PC-9 (cell line): ENCODE results near the gene HHAT. TPM values are rescaled to one million over a fixed set of nuclear protein-coding genes. Genes with fewer than 3 reads are reported as not detected.

Source experiments
- BruUV-seq: library from RNA; stranded (reverse); fragments of 400-500 nt; replicated peaks from 2 replicates; lab custom pipeline; 2021; lab: Mats Ljungman, UMichigan
- CTCF ChIA-PET: fragments of 300-600 bp; sonication (Branson Sonifier 250); formaldehyde crosslinking; loops from one replicate; lab custom pipeline; 2022; ENCODE audit warnings: antibody characterized with exemption; lab: Charles Lee
- POLR2A ChIA-PET: fragments of 300-600 bp; sonication (Branson Sonifier 250); formaldehyde crosslinking; loops from one replicate; lab custom pipeline; 2022; ENCODE audit warnings: antibody characterized with exemption; ENCODE audit not compliant: unreplicated experiment; lab: Charles Lee
- DNase-seq, 2 experiments: peaks; one replicate each; pipeline versions ENCODE4 v3.0.0 to v3.0.0-alpha.2; 2015 to 2022; ENCODE audit warnings: mixed read lengths in 1 of 2
- H2AFZ ChIP-seq: fragments of 200-600 bp; sonication (generic); 2 replicates; pipeline ENCODE4 v1.8.1; 2017; ENCODE audit warnings: antibody characterized with exemption
- H3F3A ChIP-seq: fragments of 200-600 bp; sonication (generic); 2 replicates; pipeline ENCODE4 v1.8.1; 2017; ENCODE audit warnings: antibody characterized with exemption, mild to moderate bottlenecking, low read depth; ENCODE audit not compliant: insufficient read depth
- H3K27ac ChIP-seq: fragments of 200-600 bp; sonication (generic); 2 replicates; pipeline ENCODE4 v1.6.1; 2016; ENCODE audit warnings: mixed run types
- H3K27me3 ChIP-seq: fragments of 200-600 bp; sonication (generic); 2 replicates; pipeline ENCODE4 v1.6.1; 2016; ENCODE audit warnings: low read depth, mixed run types; ENCODE audit not compliant: insufficient read depth
- H3K36me3 ChIP-seq: fragments of 200-600 bp; sonication (generic); 2 replicates; pipeline ENCODE4 v1.6.1; 2016; ENCODE audit warnings: low read depth, mixed run types
- H3K4me1 ChIP-seq: fragments of 200-600 bp; sonication (generic); replicated peaks from 2 replicates; pipeline ENCODE4 v1.6.1; 2016; ENCODE audit warnings: mixed run types; ENCODE audit not compliant: insufficient read depth
- H3K4me2 ChIP-seq: fragments of 200-600 bp; sonication (generic); 2 replicates; pipeline ENCODE4 v1.6.1; 2017; ENCODE audit warnings: mixed run types
- H3K4me3 ChIP-seq: fragments of 200-600 bp; sonication (generic); 2 replicates; pipeline ENCODE4 v1.6.1; 2016; ENCODE audit warnings: mixed run types
- H3K79me2 ChIP-seq: fragments of 200-600 bp; sonication (generic); 2 replicates; pipeline ENCODE4 v1.6.1; 2017; ENCODE audit warnings: low read depth, mixed run types
- H3K9me2 ChIP-seq: fragments of 200-600 bp; sonication (generic); 2 replicates; pipeline ENCODE4 v1.8.1; 2017; ENCODE audit warnings: mild to moderate bottlenecking; ENCODE audit not compliant: insufficient read depth
- H3K9me3 ChIP-seq: fragments of 200-600 bp; sonication (generic); 2 replicates; pipeline ENCODE4 v1.8.1; 2016; ENCODE audit warnings: low read depth; ENCODE audit not compliant: insufficient read depth
- H4K20me1 ChIP-seq: fragments of 200-600 bp; sonication (generic); 2 replicates; pipeline ENCODE4 v1.8.1; 2017; ENCODE audit not compliant: insufficient read depth
- CTCF ChIP-seq: fragments of 200-600 bp; sonication (generic); conservative IDR thresholded peaks from 2 replicates; pipeline ENCODE4 v1.6.1; 2017; ENCODE audit warnings: mixed run types, antibody characterized with exemption, mild to moderate bottlenecking, moderate library complexity
- EZH2 ChIP-seq: fragments of 200-600 bp; sonication (generic); IDR thresholded peaks from 2 replicates; pipeline ENCODE4 v1.8.0; 2017; ENCODE audit warnings: antibody characterized with exemption, low read depth
- intact Hi-C: fragments of 100-400 bp; cut with micrococcal nuclease; formaldehyde crosslinking; loops from one replicate; pipeline ENCODE4 v1.10.0; 2022; ENCODE audit not compliant: unreplicated experiment
- total RNA-seq: library from RNA; stranded (reverse); gene quantifications from 2 replicates; pipeline ENCODE4 v1.2.3, GENCODE V29; 2021

The HHAT gene
- total RNA-seq, 1 experiment from 2014 or later, result 5.3 TPM

GRCh38 chr1:210367566-210367965 lies 38.9 kb downstream of the HHAT start:
- peak overlapping the region; percentile 44 for H3K4me2 ChIP-seq
- POLR2A ChIA-PET, result interaction anchor here (0.8 kb wide), 1 partner anchor 26 kb away, joined by 4 read pairs; no protein-coding TSS in a partner anchor

GRCh38 chr1:210369425-210369824 lies 40.7 kb downstream of the HHAT start:
- no peaks in the 10 kb centered on the region for H3K9me2 ChIP-seq
- TF ChIP-seq EZH2 (no peak), CTCF (no peak)
- ChIA-PET POLR2A (interaction anchor here (0.7 kb wide), 1 partner anchor 11 kb away, joined by 11 read pairs; no protein-coding TSS in a partner anchor), CTCF (interaction anchor here (0.5 to 0.6 kb wide), 3 partner anchors 128 to 432 kb away, joined by 3 to 5 read pairs (median 4); no protein-coding TSS in a partner anchor)
- no peak overlapping the region for H3K4me2 ChIP-seq
- H3K9me3 ChIP-seq, result no peaks in the 10 kb centered on the region
- no TSS peak for BruUV-seq
- H4K20me1 ChIP-seq, result no peaks in the 10 kb centered on the region
- peaks cover 35% of the 10 kb centered on the region for H3F3A ChIP-seq
- no peak for DNase-seq
- H2AFZ ChIP-seq, result no peak overlapping the region
- no peak overlapping the region for H3K27ac ChIP-seq
- peaks cover 37% of the 10 kb centered on the region for H3K4me1 ChIP-seq
- intact Hi-C loops, result no loop called here
- H3K36me3 ChIP-seq, result no peaks in the 10 kb centered on the region
- H3K79me2 ChIP-seq, result no peaks in the 10 kb centered on the region
- H3K4me3 ChIP-seq, result no peak overlapping the region
- H3K27me3 ChIP-seq, result no peaks in the 10 kb centered on the region

More at GRCh38 chr1:210367566-210367965, 38.9 kb downstream of the HHAT start:
- no peaks in the 10 kb centered on the region for H4K20me1 ChIP-seq
- H3K9me3 ChIP-seq, result no peaks in the 10 kb centered on the region
- no peak overlapping the region for H2AFZ ChIP-seq
- H3K4me3 ChIP-seq, result no peak overlapping the region
- peaks cover 22% of the 10 kb centered on the region for H3K4me1 ChIP-seq
- H3K27ac ChIP-seq, result no peak overlapping the region
- H3K27me3 ChIP-seq, result no peaks in the 10 kb centered on the region
- no peaks in the 10 kb centered on the region for H3K36me3 ChIP-seq
- CTCF ChIA-PET, result no interaction called here
- BruUV-seq, result no TSS peak
- DNase-seq, result no peak
- no peak for TF ChIP-seq CTCF
- no peak for TF ChIP-seq EZH2
- no peaks in the 10 kb centered on the region for H3K9me2 ChIP-seq
- H3K79me2 ChIP-seq, result no peaks in the 10 kb centered on the region
- peaks cover 19% of the 10 kb centered on the region; the same call in 1 of the 2 replicates for H3F3A ChIP-seq
- intact Hi-C loops, result loop anchor here (2.0 kb wide), 1 partner anchor 39 kb away; the partner anchor contains the start of gene HHAT

- BruUV-seq, result no TSS peak
- no peaks in the 10 kb centered on the region for H4K20me1 ChIP-seq
- H3K9me2 ChIP-seq, result no peaks in the 10 kb centered on the region
- peaks cover 35% of the 10 kb centered on the region for H3K4me1 ChIP-seq
- H3F3A ChIP-seq, result peaks cover 31% of the 10 kb centered on the region
- no peaks in the 10 kb centered on the region for H3K36me3 ChIP-seq
- intact Hi-C loops, result no loop called here
- ChIA-PET POLR2A (no interaction called here), CTCF (no interaction called here)
- no peaks in the 10 kb centered on the region for H3K79me2 ChIP-seq
- H3K9me3 ChIP-seq, result no peaks in the 10 kb centered on the region
- no peak for TF ChIP-seq EZH2
- no peak for TF ChIP-seq CTCF
- no peak overlapping the region for H3K4me2 ChIP-seq
- no peak for DNase-seq
- H3K27ac ChIP-seq, result no peak overlapping the region
- no peaks in the 10 kb centered on the region for H3K27me3 ChIP-seq
- no peak overlapping the region for H3K4me3 ChIP-seq
- no peak overlapping the region for H2AFZ ChIP-seq
Observed at GRCh38 chr1:210371916-210372315, 43.2 kb downstream of the HHAT start.
